ENCODE data around the gene RCSD1. TPM values are rescaled to one million over a fixed set of nuclear protein-coding genes. Genes with fewer than 3 reads are reported as not detected.

The RCSD1 gene
- total and polyA plus RNA-seq, 11 donors, result 14.1 to 51.5 (median 29.6) TPM

DNA sequence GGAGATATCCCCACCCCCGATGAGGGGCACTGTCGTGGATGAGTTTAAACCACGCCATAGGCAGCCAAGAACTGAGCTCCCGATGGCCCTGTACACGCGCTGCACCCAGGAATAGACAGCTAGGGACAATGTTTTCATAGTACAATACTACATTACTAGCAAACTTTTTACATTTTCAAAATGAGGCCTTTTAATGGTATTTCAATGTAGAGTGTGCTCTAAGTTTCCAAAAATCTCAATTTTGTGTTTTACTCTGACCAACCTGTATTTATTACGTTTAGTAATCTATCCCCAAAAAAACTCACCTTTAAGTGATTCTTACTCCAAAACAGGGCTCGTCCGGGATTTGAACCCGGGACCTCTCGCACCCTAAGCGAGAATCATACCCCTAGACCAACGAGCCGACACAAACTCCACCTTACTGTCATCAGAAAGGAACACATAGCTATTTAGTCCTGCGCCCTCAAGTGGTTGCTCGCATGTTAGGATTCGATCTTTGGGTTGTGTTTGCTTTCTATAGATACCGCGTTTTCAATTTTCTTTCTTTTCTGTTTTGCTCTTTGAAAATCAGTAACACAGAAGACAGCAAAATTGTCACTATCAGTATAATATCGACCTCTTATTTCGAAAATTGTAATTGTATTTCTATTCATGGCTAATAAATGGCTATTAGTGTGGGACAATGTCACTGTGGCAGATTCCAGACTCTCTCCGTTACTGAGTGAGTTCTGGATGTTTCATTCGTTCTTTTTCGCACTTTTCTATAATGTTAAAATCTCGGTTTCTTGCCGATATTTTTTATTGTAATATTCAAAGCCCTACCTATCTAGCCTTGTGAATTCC lies 85.3 kb downstream of the RCSD1 start:
- Histone ChIP-seq H3K9me3 (no peaks in the 10 kb centered on the region), H3K4me3 (peak overlapping the region; percentile 39 to 86 (median 76)), H3K27ac (peak overlapping the region in 11 of 12 donors; percentile 84 to 94 (median 88)), H3K36me3 (no peaks in the 10 kb centered on the region), H3K27me3 (no peaks in the 10 kb centered on the region), H3K4me1 (peaks cover 0 to 18% (median 4%) of the 10 kb centered on the region in 12 donors)
- WGBS, 4 donors, result 0 to 1% (median 0%) methylated on average over 25 to 26 of the region's 26 CpGs
- intact Hi-C loops (cut with DNase I), result loop anchor here in 5 of 10 donors (2.0 to 10.0 kb wide), 5 partner anchors 87 to 369 kb away; partner anchors contain the start of genes DCAF6 (in 4 of the 5) and MPC2 (in 4 of the 5)
- TF ChIP-seq, protein P1, sequence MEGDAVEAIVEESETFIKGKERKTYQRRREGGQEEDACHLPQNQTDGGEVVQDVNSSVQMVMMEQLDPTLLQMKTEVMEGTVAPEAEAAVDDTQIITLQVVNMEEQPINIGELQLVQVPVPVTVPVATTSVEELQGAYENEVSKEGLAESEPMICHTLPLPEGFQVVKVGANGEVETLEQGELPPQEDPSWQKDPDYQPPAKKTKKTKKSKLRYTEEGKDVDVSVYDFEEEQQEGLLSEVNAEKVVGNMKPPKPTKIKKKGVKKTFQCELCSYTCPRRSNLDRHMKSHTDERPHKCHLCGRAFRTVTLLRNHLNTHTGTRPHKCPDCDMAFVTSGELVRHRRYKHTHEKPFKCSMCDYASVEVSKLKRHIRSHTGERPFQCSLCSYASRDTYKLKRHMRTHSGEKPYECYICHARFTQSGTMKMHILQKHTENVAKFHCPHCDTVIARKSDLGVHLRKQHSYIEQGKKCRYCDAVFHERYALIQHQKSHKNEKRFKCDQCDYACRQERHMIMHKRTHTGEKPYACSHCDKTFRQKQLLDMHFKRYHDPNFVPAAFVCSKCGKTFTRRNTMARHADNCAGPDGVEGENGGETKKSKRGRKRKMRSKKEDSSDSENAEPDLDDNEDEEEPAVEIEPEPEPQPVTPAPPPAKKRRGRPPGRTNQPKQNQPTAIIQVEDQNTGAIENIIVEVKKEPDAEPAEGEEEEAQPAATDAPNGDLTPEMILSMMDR (IDR thresholded peaks at IDR 0.05), result peak; percentile 63 to 95 (median 77)
- TF ChIP-seq POLR2A (IDR thresholded peaks at IDR 0.05), result no peak
- ATAC-seq (peak; percentile 37 to 72 (median 60)), DNase-seq (peak; percentile 69 to 86 (median 85))

DNA sequence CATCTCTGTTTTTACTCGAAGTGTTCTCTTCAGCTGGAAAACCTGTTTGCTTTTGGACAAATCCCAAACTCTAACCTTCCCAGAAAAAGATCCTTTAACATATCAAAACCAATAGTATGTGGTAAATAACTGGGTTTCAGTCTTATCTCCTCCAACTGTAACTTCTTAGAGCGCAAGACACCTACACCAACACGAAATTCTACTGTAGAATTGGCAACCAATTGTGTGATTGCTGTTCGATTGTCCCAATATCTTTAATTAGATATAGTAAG lies 85.9 kb downstream of the RCSD1 start:
- Histone ChIP-seq H3K27ac (peak overlapping the region in 10 of 12 donors; percentile 22 to 94 (median 75)), H3K4me3 (peak overlapping the region; percentile 39 to 86 (median 76)), H3K36me3 (no peaks in the 10 kb centered on the region), H3K27me3 (no peaks in the 10 kb centered on the region), H3K9me3 (no peaks in the 10 kb centered on the region), H3K4me1 (peaks cover 0 to 23% (median 8%) of the 10 kb centered on the region in 12 donors)
- no peak for DNase-seq
- TF ChIP-seq, protein P1 (IDR thresholded peaks at IDR 0.05), result no peak
- TF ChIP-seq POLR2A (IDR thresholded peaks at IDR 0.05), result no peak
- WGBS, 4 donors, result 2 to 9% (median 5%) methylated on average over 4 of the region's 4 CpGs
- intact Hi-C loops (cut with DNase I), result loop anchor here in 5 of 10 donors (2.0 to 10.0 kb wide), 5 partner anchors 87 to 369 kb away; partner anchors contain the start of genes DCAF6 (in 4 of the 5) and MPC2 (in 4 of the 5)
- no peak for ATAC-seq

DNA sequence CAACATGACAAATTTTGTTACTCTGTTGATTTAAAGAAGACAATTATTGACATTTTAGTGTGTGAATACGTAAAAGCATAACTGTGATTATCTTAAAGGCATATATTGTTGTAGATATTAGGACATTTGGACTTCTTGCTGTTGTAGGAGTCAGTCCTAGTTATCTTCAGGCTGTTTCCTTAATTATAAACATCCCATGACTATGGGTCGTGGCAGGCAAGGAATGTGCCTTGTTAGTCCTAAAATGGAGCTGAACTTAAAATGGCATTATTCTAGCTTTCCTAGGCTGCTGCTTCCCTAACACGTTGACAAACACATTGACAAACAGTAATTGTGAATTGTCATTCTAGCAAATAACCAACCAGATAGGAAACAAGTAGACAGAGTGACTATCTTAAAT lies 87.3 kb downstream of the RCSD1 start:
- no peaks in the 10 kb centered on the region for H3K27me3 ChIP-seq
- ATAC-seq, result no peak
- TF ChIP-seq POLR2A (IDR thresholded peaks at IDR 0.05), result no peak
- TF ChIP-seq, protein P1 (IDR thresholded peaks at IDR 0.05), result no peak
- intact Hi-C loops (cut with DNase I), result loop anchor here in 5 of 10 donors (5.0 to 10.0 kb wide), 4 partner anchors 217 to 367 kb away; partner anchors contain the start of genes DCAF6 (in 4 of the 5) and MPC2 (in 4 of the 5)
- no peaks in the 10 kb centered on the region for H3K9me3 ChIP-seq
- H3K4me3 ChIP-seq, result no peak overlapping the region
- peaks cover 0 to 28% (median 8%) of the 10 kb centered on the region in 12 donors for H3K4me1 ChIP-seq
- H3K27ac ChIP-seq, result no peak overlapping the region
- 80 to 85% (median 82%) methylated on average over 3 of the region's 3 CpGs for WGBS, 4 donors
- DNase-seq, result no peak
- no peaks in the 10 kb centered on the region for H3K36me3 ChIP-seq
